H1 (cell line): ENCODE measurements around the gene C19orf12. TPM values are rescaled to one million over a fixed set of nuclear protein-coding genes. Genes with fewer than 3 reads are reported as not detected.

Experiments used
- CTCF ChIA-PET: fragments of 300-600 bp; sonication (Branson Sonifier 250); formaldehyde crosslinking; loops from one replicate; lab custom pipeline; 2021; ENCODE audit not compliant: partially characterized antibody; lab: Charles Lee
- POLR2A ChIA-PET: fragments of 300-600 bp; sonication (Branson Sonifier 250); formaldehyde crosslinking; loops from one replicate; lab custom pipeline; 2021; ENCODE audit warnings: inconsistent platforms; ENCODE audit not compliant: partially characterized antibody; lab: Charles Lee
- DNase-seq, 2 experiments: peaks; one replicate each; pipeline versions ENCODE4 v3.0.0 to v3.0.0-alpha.2; 2010 to 2022; ENCODE audit warnings: low spot score in 2 of 2, low read depth in 1 of 2, mixed read lengths in 1 of 2
- FAIRE-seq: peaks from 2 replicates; lab custom pipeline; 2011; peaks lifted over from hg19 to GRCh38; lab: Jason Lieb, UNC
- H2AFZ ChIP-seq: 2 replicates; pipeline ENCODE4 v1.8.1; 2012; ENCODE audit warnings: low read length, inconsistent platforms
- H2AK5ac ChIP-seq: 2 replicates; pipeline ENCODE4 v1.6.1; 2013; ENCODE audit warnings: low read depth, low read length
- H2BK120ac ChIP-seq: replicated peaks from 2 replicates; pipeline ENCODE3; 2013; ENCODE audit warnings: low read depth, low read length, inconsistent platforms
- H2BK12ac ChIP-seq: 2 replicates; pipeline ENCODE4 v1.6.1; 2013; ENCODE audit warnings: low read depth, low read length
- H2BK15ac ChIP-seq: 2 replicates; pipeline ENCODE4 v1.6.1; 2013; ENCODE audit warnings: low read length
- H2BK20ac ChIP-seq: 2 replicates; pipeline ENCODE4 v1.6.1; 2013; ENCODE audit warnings: low read length
- H2BK5ac ChIP-seq: 2 replicates; pipeline ENCODE4 v1.6.1; 2013; ENCODE audit warnings: low read depth, low read length
- H3K14ac ChIP-seq: 2 replicates; pipeline ENCODE4 v1.6.1; 2013; ENCODE audit warnings: inconsistent platforms; ENCODE audit not compliant: insufficient read length
- H3K18ac ChIP-seq: 2 replicates; pipeline ENCODE4 v1.6.1; 2013; ENCODE audit warnings: low read length; ENCODE audit errors: extremely low read depth
- H3K23ac ChIP-seq: 2 replicates; pipeline ENCODE4 v1.6.1; 2013; ENCODE audit warnings: inconsistent platforms; ENCODE audit not compliant: insufficient read length
- H3K23me2 ChIP-seq: 2 replicates; pipeline ENCODE4 v1.6.1; 2013; ENCODE audit warnings: low read depth, low read length
- H3K27ac ChIP-seq: 2 replicates; pipeline ENCODE4 v1.6.1; 2011; ENCODE audit warnings: low read depth, low read length, inconsistent platforms
- H3K27me3 ChIP-seq, 4 experiments: replicated peaks in 1 of 4; 1 replicate in 1 of 4; 2 replicates in 3 of 4; pipeline versions ENCODE4 v1.6.1 to v1.8.1; 2011 to 2013; ENCODE audit warnings: low read length in 3 of 4, mild to moderate bottlenecking in 3 of 4, inconsistent platforms in 2 of 4, mixed read lengths in 2 of 4, moderate library complexity in 1 of 4; ENCODE audit not compliant: control insufficient read depth in 3 of 4, insufficient read depth in 3 of 4; ENCODE audit errors: extremely low read depth in 1 of 4
- H3K36me3 ChIP-seq, 4 experiments: 2 replicates each; pipeline versions ENCODE4 v1.6.1 to v1.8.1; 2011 to 2013; ENCODE audit warnings: mild to moderate bottlenecking in 4 of 4, low read length in 3 of 4, moderate library complexity in 2 of 4, control low read depth in 1 of 4, inconsistent platforms in 1 of 4; ENCODE audit not compliant: insufficient read depth in 4 of 4, control insufficient read depth in 2 of 4
- H3K4ac ChIP-seq: replicated peaks from 2 replicates; pipeline ENCODE3; 2013; ENCODE audit warnings: low read length, low read depth, mixed read lengths, inconsistent platforms; ENCODE audit not compliant: insufficient read length
- H3K4me1 ChIP-seq, 4 experiments: replicated peaks in 1 of 4; 1 replicate in 1 of 4; 2 replicates in 3 of 4; pipeline versions ENCODE4 v1.6.1 to v1.8.1; 2011 to 2013; ENCODE audit warnings: low read length in 3 of 4, inconsistent platforms in 2 of 4, mixed read lengths in 1 of 4; ENCODE audit not compliant: insufficient read depth in 4 of 4, control insufficient read depth in 3 of 4
- H3K4me2 ChIP-seq, 2 experiments: 2 replicates each; pipeline versions ENCODE4 v1.6.1 to v1.8.1; 2011 to 2013; ENCODE audit warnings: low read depth in 2 of 2, low read length in 2 of 2, control low read depth in 1 of 2, inconsistent platforms in 1 of 2, mild to moderate bottlenecking in 1 of 2; ENCODE audit not compliant: insufficient read depth in 1 of 2
- H3K4me3 ChIP-seq, 4 experiments: fragments of 200-600, 300-600 bp in 1 of 4; sonication (generic), shearing (Covaris generic), sonication (Bioruptor Twin) in 1 of 4; 2 replicates each; pipeline versions ENCODE4 v1.5.1 to v1.8.1; 2011 to 2016; ENCODE audit warnings: low read length in 4 of 4, low read depth in 3 of 4, control low read depth in 2 of 4, inconsistent platforms in 2 of 4, mild to moderate bottlenecking in 2 of 4, mixed read lengths in 1 of 4, moderate library complexity in 1 of 4; ENCODE audit not compliant: insufficient read depth in 2 of 4; ENCODE audit errors: extremely low read depth in 1 of 4
- H3K56ac ChIP-seq: replicated peaks from 2 replicates; pipeline ENCODE3; 2013; ENCODE audit warnings: low read depth, mild to moderate bottlenecking, mixed read lengths, low read length, inconsistent platforms; ENCODE audit not compliant: insufficient read length
- H3K79me1 ChIP-seq: 2 replicates; pipeline ENCODE4 v1.6.1; 2013; ENCODE audit warnings: low read depth, low read length, control low read depth
- H3K79me2 ChIP-seq, 2 experiments: 2 replicates each; pipeline versions ENCODE4 v1.6.1 to v1.8.1; 2012 to 2013; ENCODE audit warnings: low read length in 2 of 2, mild to moderate bottlenecking in 2 of 2, inconsistent platforms in 1 of 2; ENCODE audit not compliant: insufficient read depth in 2 of 2, control insufficient read depth in 1 of 2
- H3K9ac ChIP-seq, 4 experiments: replicated peaks in 1 of 4; 1 replicate in 1 of 4; 2 replicates in 3 of 4; pipeline versions ENCODE4 v1.6.1 to v1.8.1; 2011 to 2013; ENCODE audit warnings: low read depth in 3 of 4, low read length in 3 of 4, control low read depth in 2 of 4, mild to moderate bottlenecking in 2 of 4, moderate library complexity in 2 of 4, inconsistent platforms in 1 of 4; ENCODE audit errors: extremely low read depth in 1 of 4
- H3K9me3 ChIP-seq, 2 experiments: 2 replicates each; pipeline versions ENCODE4 v1.6.1 to v1.8.1; 2012 to 2013; ENCODE audit warnings: mild to moderate bottlenecking in 2 of 2, moderate library complexity in 2 of 2, control low read depth in 1 of 2, inconsistent platforms in 1 of 2, low read depth in 1 of 2, low read length in 1 of 2, mixed read lengths in 1 of 2; ENCODE audit not compliant: insufficient read depth in 2 of 2
- H4K20me1 ChIP-seq, 2 experiments: replicated peaks in 1 of 2; 2 replicates each; pipeline versions ENCODE3 to v1.8.1; 2011 to 2013; ENCODE audit warnings: inconsistent platforms in 2 of 2, low read length in 2 of 2, mild to moderate bottlenecking in 1 of 2; ENCODE audit not compliant: insufficient read depth in 2 of 2, control insufficient read depth in 1 of 2
- H4K5ac ChIP-seq: 2 replicates; pipeline ENCODE4 v1.6.1; 2013; ENCODE audit warnings: low read length, low read depth, mixed read lengths, inconsistent platforms; ENCODE audit not compliant: insufficient read length
- H4K8ac ChIP-seq: 2 replicates; pipeline ENCODE4 v1.8.0; 2013; ENCODE audit warnings: mild to moderate bottlenecking, moderate library complexity, low read length, inconsistent platforms; ENCODE audit not compliant: insufficient read depth; ENCODE audit errors: extremely low read depth
- H4K91ac ChIP-seq: replicated peaks from 2 replicates; pipeline ENCODE3; 2013; ENCODE audit warnings: low read length, mixed read lengths, inconsistent platforms; ENCODE audit not compliant: insufficient read length
- CREB1 ChIP-seq: IDR thresholded peaks from 2 replicates; pipeline ENCODE4 v1.6.1; 2012; ENCODE audit warnings: inconsistent platforms
- CTBP2 ChIP-seq: IDR thresholded peaks from 2 replicates; pipeline ENCODE4 v1.7.0; 2011; ENCODE audit warnings: borderline replicate concordance, mild to moderate bottlenecking, moderate library complexity, mixed read lengths, low read length; ENCODE audit not compliant: insufficient read depth, insufficient read length
- E2F6 ChIP-seq: IDR thresholded peaks from 2 replicates; pipeline ENCODE4 v1.6.1; 2012; ENCODE audit warnings: inconsistent platforms
- EZH2 ChIP-seq: fragments of 200-600 bp; sonication (generic); IDR thresholded peaks from 2 replicates; pipeline ENCODE4 v1.7.1; 2012; ENCODE audit warnings: low read depth, mild to moderate bottlenecking, moderate library complexity, low read length, inconsistent platforms; ENCODE audit not compliant: severe bottlenecking
- HDAC2 ChIP-seq, 2 experiments: fragments of 300-600 bp in 1 of 2; sonication (generic) in 1 of 2; IDR thresholded peaks; 2 replicates each; pipeline ENCODE4 v1.6.1; 2011 to 2012; ENCODE audit warnings: low read depth in 2 of 2, low read length in 2 of 2, mild to moderate bottlenecking in 2 of 2, moderate library complexity in 2 of 2, borderline replicate concordance in 1 of 2, inconsistent platforms in 1 of 2
- JUN ChIP-seq: IDR thresholded peaks from 2 replicates; pipeline ENCODE4 v1.6.1; 2011; ENCODE audit warnings: low read depth, mild to moderate bottlenecking, improper control_type of control experiment, low read length
- MAFK ChIP-seq: IDR thresholded peaks from 2 replicates; pipeline ENCODE4 v1.6.1; 2012; ENCODE audit warnings: low read depth, mild to moderate bottlenecking, improper control_type of control experiment, low read length
- NRF1 ChIP-seq: IDR thresholded peaks from 2 replicates; pipeline ENCODE4 v1.6.1; 2011; ENCODE audit warnings: mild to moderate bottlenecking, low read depth, low read length, improper control_type of control experiment
- RNF2 ChIP-seq: fragments of 200-900, 300-1000 bp; sonication (generic); IDR thresholded peaks from 2 replicates; pipeline ENCODE4 v1.7.1; 2016; ENCODE audit warnings: borderline replicate concordance, low read depth, mild to moderate bottlenecking, antibody characterized with exemption, low read length; ENCODE audit not compliant: poor library complexity, severe bottlenecking; ENCODE audit errors: missing control alignments
- TCF12 ChIP-seq: IDR thresholded peaks from 2 replicates; pipeline ENCODE4 v1.6.1; 2011; ENCODE audit warnings: low read depth, mild to moderate bottlenecking, low read length
- ZNF274 ChIP-seq: IDR thresholded peaks from 2 replicates; pipeline ENCODE4 v1.7.0; 2012; ENCODE audit warnings: low read length, borderline replicate concordance; ENCODE audit errors: extremely low read depth
- WGBS, 2 experiments: shearing (Covaris generic) in 1 of 2; methylation state at CpG; one replicate each; pipeline versions ENCODE4 v1.1.6 to v1.1.7; 2013 to 2015; ENCODE audit warnings: low lambda C conversion rate in 2 of 2, mixed read lengths in 2 of 2, inconsistent platforms in 1 of 2, low coverage in 1 of 2, missing lambda C conversion rate in 1 of 2; ENCODE audit not compliant: insufficient replicate concordance in 2 of 2, insufficient coverage in 1 of 2, insufficient read length in 1 of 2; ENCODE audit errors: extremely low coverage in 1 of 2, missing lambda C conversion rate in 1 of 2; 5-methylcytosine and 5-hydroxymethylcytosine counted together
- polyA plus RNA-seq, 7 experiments: library from polyadenylated mRNA; depleted of rRNA in 3 of 7; stranded (reverse) in 5 of 7; unstranded in 2 of 7; fragments of >200 nt in 5 of 7; fragments of 200-250 nt in 2 of 7; gene quantifications; 1 replicate in 5 of 7; 2 replicates in 1 of 7; 4 replicates in 1 of 7; pipeline versions ENCODE4 v1.2.1 to v1.2.3, GENCODE V29; 2011 to 2013; ENCODE audit warnings: missing spikeins in 2 of 7, mixed read lengths in 2 of 7
- total RNA-seq: library from RNA; stranded (reverse); fragmentation: NEBNext Ultra II Directional; extraction: Animal tissue kit (Norgen Biotek cat#: 25700); gene quantifications from 2 replicates; pipeline ENCODE4 v1.2.1, GENCODE V29; 2021

Gene C19orf12
- total and polyA plus RNA-seq, 2 of the 8 experiments (the other 6 are each of a cell fraction or from before 2014, with no cell fraction given) = 10.7 to 11.9 TPM

- ChIA-PET POLR2A (no interaction called here), CTCF (interaction anchor here (0.6 to 1.6 kb wide), 3 partner anchors 7 to 424 kb away, joined by 3 to 10 read pairs (median 3); no protein-coding TSS in a partner anchor)
- Histone ChIP-seq H4K8ac (peak overlapping the region; percentile 41; the same call in 1 of the 2 replicates), H3K18ac (no peak overlapping the region), H3K36me3 (no peaks in the 10 kb centered on the region), H3K9ac (no peak overlapping the region), H3K14ac (no peak overlapping the region), H3K79me2 (no peaks in the 10 kb centered on the region), H3K9me3 (no peaks in the 10 kb centered on the region), H3K4me2 (no peak overlapping the region), H3K56ac (no peak overlapping the region), H2AK5ac (no peak overlapping the region), H2BK120ac (no peak overlapping the region), H4K5ac (no peak overlapping the region), H3K4me1 (peaks cover 0 to 6% (median 0%) of the 10 kb centered on the region in 4 experiments; a peak in 1 of 7 replicates), H4K91ac (no peak overlapping the region), H3K4me3 (no peak overlapping the region), H2BK5ac (no peak overlapping the region), H2BK20ac (no peak overlapping the region), H4K20me1 (no peaks in the 10 kb centered on the region), H3K79me1 (no peaks in the 10 kb centered on the region), H3K27me3 (no peaks in the 10 kb centered on the region; a peak in 1 of 7 replicates), H2BK15ac (no peak overlapping the region), H3K4ac (peak overlapping the region; percentile 53), H3K23me2 (no peaks in the 10 kb centered on the region), H3K23ac (no peak overlapping the region), H2BK12ac (0 out of 2 replicates have a peak overlapping the region, but pooled peaks have one; percentile 39), H3K27ac (no peak overlapping the region), H2AFZ (no peak overlapping the region)
- no peak for DNase-seq
- FAIRE-seq = no peak
- WGBS, 2 experiments = 93% methylated on average over 17 of the region's 17 CpGs; no CpG with 5 or more reads in 1 of the 2 experiments
- TF ChIP-seq HDAC2 (IDR thresholded peaks at IDR 0.05; ENCODE audit: borderline replicate concordance in 1 of 2, low read depth in 2 of 2, low read length in 2 of 2) (no peak), TCF12 (no peak), E2F6 (no peak), EZH2 (no peak), MAFK (no peak), JUN (no peak), CTBP2 (no peak), ZNF274 (no peak), RNF2 (no peak), NRF1 (no peak), CREB1 (no peak)
Observed at GRCh38 chr19:29687244-29687896, 27.7 kb downstream of the C19orf12 start.
